Activated CD4-positive, CD25-positive, alpha-beta regulatory T cell treated with anti-CD3 and anti-CD28 coated beads, Interleukin-2, amount 50 U/mL, for 16 hours (primary cell): Measurements from ENCODE around the gene DMBX1.

ENCODE experiments used
- DNase-seq: peaks from one replicate; pipeline ENCODE4 v3.0.0-alpha.2; 2020; ENCODE audit warnings: low read depth, low spot score

The DMBX1 gene

DNA sequence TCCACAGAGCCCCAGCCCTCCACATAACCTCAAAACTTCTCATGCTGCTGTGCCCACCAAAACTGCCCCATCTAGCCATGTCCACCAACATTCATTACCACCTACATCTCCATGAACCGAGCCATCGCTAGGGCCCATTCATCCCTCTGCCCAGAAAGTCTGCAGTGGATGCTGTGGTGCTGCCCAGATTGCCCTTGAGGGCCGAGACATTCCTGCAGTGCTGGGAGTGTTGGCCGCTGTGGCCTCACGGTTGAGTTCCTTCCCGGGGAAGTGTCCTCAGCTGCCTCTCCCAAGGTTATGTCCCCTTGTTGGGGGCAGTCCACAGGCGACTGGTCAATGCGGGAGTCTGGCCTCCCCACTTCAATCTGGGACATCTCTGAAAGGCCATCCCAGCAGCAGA lies 30.3 kb upstream of the DMBX1 start:
- no peak for DNase-seq

- DNase-seq = no peak
These were observed 28.4 kb upstream of the DMBX1 start for GRCh38 chr1:46461017-46461808.

DNA sequence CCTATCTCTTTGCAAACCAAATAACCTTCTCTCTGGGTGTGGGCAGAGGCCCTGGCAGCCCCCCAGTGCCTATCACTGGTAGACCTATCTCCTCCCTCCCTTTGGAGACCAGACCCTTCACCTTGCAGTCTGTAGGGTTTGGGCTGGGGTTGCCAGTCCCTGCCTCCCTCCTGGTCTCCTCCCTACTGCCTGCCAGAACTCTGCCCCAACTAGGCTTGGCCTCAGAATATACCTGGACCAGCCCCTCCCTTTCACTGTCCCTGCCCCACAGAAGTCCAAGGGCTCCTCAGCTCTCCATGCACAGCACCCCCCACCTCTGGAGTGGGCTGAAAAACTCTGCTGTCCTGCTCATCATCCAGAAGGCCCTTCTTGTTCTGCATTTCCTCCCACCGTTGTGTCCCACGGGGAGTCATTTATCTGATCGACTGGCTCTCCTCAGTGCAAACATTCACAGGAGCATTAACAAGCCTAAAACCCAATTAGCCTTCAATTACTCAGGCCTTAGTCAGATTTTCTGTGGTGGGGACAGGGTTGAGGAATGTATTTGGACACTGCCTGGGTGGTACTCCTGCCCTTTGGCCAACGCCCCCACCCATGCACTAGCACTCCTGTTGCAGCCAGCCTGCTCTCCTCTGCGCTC lies 27.7 kb upstream of the DMBX1 start:
- no peak for DNase-seq

GRCh38 chr1:46464013-46464548 lies 25.6 kb upstream of the DMBX1 start:
- DNase-seq = no peak

DNA sequence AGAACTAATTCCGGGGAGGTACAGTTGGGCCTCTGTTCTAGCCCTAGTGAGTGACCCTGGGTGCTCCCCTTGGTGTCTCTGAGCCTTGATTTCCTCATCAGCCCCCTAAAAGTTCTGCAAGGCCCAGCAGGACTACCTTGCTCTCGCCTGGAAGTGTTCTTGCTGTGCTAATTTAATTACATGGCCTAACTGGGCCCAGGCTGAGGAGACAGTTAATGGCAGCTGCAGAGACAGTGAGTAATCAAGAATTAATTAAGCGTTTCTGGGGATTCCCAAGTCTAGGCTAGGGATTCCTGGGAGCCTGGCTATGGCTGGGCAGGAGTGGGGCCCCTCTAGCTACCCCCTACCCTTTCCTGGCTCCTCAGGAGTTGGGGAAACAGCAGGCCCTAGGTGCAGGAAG lies 24.7 kb upstream of the DMBX1 start:
- DNase-seq = no peak

- no peak for DNase-seq
These were observed 23.6 kb upstream of the DMBX1 start for GRCh38 chr1:46465981-46466476.

GRCh38 chr1:46466477-46467182 lies 23.0 kb upstream of the DMBX1 start:
- DNase-seq = no peak

- DNase-seq = no peak
These were observed 22.5 kb upstream of the DMBX1 start for GRCh38 chr1:46467183-46467504.

- no peak for DNase-seq
These were observed 19.8 kb upstream of the DMBX1 start for GRCh38 chr1:46469881-46470280.

DNA sequence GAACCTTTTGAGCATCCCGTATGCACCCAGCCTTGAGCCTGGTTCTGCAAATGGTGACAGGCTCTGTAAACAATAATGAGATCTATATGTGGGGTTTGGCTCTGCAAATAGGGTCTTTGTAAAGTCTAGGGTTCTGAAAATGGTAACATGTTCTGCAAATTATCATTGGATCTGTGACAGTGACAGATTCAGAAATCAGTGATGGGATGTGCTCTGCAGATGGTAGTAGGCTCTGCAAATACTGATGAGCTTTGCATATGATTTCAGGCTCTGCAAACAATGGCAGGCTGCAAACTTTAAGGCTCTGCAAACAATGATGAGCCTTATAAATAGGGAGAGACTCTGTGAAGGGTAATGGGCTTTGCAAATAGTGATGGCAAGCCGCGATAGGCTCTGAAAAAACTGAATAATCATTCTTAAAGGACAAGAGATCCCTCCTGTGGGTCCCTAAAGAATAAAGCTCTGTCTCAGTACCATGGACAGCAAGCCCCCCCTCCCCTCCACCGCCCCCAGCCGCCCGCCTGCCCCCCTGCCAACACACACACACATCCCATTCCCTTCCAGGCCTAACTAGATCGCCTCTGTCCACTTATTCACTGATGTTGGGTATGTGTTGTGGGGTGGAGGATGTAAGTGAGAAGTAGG lies 17.7 kb upstream of the DMBX1 start:
- no peak for DNase-seq

- no peak for DNase-seq
These were observed 17.0 kb upstream of the DMBX1 start for GRCh38 chr1:46472498-46473181.

DNA sequence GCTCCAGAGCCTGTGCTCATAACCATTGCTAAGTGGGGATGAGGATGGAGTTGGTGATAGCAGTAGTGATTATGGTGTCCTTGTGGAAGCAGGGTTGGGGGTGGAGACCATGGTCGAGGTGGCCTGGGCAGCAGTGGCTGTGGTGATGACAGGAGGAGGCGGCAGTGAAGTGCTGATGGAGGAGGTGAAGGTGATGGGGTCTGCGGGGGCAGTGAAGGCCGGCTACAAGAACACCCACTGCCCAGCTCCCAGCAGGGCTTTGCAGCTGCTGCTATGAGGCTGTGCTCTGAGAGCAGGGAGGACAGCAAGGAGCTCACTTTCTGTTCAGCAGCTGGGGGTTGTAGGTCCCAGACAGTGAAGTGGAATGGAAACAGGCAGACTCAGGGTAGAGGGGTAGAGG lies 15.6 kb upstream of the DMBX1 start:
- DNase-seq = no peak

DNA sequence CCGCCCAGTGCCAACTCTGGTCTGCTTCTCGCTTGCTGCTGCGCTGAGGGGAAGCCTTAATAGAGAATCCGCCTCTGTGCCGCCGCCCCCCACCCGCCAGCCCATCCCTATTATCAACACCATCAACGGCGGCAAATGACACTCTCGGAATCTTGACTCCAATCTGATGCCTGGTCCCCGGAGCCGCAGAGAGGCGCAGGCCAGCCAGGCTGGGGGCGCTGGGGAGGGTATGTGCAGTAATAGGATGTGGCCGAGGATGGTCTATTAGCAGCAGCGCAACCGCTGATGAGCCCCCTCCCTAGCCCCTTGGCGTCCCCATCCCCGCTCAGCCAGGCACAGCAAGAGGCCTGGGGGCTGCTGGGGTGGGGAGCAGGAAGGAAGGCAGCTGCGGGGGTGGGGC lies 15.1 kb upstream of the DMBX1 start:
- no peak for DNase-seq

GRCh38 chr1:46476673-46477072 lies 13.0 kb upstream of the DMBX1 start:
- DNase-seq = no peak

GRCh38 chr1:46477153-46477929 lies 12.3 kb upstream of the DMBX1 start:
- DNase-seq = peak; percentile 45

DNA sequence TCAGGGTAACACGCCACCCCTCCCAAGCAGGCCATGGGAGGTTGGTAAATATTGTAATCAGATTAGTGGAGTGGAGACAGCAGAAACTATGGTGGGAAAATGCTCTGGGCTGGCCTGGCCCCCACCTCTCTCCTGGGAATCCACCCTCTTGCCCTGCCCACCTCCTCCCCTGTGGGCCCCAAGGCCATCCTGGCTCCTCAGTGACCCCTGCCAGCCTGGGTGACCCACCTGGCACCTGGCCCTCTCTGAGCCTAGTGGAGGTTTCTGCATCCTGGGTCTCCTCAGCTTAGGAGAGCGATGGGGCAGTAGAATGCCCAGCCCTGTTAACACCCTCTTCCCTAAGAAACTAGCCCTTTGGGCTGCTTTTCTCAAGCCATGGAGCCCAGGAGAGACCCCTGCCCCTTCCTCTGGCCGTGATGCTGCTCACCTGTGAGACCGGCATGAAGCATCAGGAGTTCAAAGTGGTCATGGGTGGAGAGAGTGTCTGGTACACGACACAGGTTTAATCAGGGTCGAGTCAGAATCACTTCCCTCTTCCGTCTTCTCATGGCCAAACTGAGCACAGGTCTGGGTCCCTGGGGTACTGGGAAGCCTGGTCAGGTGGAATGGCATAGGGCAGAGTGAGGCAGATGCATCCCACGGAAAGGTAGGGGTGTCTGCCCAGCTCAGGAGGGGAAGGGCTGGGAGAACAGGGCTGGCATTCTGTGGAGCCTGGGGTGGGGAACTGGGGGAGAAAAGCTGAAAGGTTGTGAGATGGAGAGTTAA lies 10.7 kb upstream of the DMBX1 start:
- DNase-seq = no peak

GRCh38 chr1:46479744-46480350 lies 9.8 kb upstream of the DMBX1 start:
- DNase-seq = no peak

DNA sequence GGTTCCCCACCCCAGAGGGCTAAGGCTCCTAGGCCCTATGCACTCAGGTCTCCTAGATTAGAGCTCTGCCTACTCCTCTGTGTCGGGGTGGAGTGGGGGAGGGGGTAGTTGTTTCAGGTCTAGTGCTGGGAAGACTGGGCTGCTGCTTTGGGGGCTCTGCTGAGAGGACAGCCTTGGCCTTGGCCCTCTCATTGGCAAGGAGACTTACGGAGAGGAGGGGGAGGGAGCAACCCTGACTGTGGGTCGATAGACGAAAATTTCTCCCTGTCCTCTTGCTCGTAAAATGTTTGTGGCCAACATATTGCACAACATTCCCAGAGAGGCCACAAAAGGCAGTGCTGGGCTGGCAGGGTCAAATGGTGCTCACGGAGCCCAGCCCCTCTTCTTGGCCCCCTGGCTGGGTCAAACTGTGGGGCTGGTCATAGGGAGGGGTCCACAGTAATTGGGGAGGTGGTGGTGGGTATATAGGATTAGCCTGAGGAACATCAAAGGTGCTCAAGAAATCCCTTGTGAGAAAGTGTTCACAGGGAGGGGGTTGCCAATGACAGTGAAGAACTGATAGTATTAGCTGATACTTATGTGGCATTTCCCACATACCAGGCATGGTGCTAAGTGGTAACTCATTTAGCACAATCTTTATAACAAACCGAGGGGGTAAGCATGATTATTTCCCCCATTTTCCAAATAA lies 8.5 kb upstream of the DMBX1 start:
- no peak for DNase-seq

DNA sequence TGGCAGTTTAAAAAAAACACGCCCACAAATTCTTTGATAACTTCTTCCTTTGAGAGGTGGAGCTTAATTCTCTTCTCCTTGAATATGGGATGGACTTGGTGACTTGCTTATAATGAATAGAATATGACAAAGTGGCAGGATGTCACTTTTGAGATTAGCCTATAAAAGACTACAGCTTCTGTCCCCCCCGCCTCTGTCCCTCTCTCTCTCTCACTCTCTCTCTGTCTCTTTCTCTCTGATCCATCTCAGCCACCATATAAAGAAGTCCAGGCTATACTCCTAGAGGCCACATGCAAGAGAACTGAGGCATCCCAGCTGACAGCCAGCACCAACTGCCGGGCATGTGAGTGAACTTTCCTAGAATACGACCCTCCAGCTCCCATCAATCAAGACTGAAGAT lies 7.7 kb upstream of the DMBX1 start:
- no peak for DNase-seq
